Ectodermal cell (in vitro differentiated cells): ENCODE results near the gene ADGRL1.
A peak's percentile ranks its signal among the peaks of the same experiment; 100 is the strongest.
"Not testable (repeated sequence)": the region's sequence is repeated elsewhere in the genome, so short reads cannot be mapped to it uniquely, and the experiment has no call there.

Source experiments
- H3K27ac ChIP-seq: 2 replicates; pipeline ENCODE4 v1.7.0; 2013; ENCODE audit warnings: mild to moderate bottlenecking, low read depth, low read length; ENCODE audit not compliant: insufficient read depth, poor library complexity, severe bottlenecking
- H3K27me3 ChIP-seq: 2 replicates; pipeline ENCODE4 v1.7.0; 2013; ENCODE audit warnings: mild to moderate bottlenecking, low read length; ENCODE audit not compliant: insufficient read depth, control insufficient read depth, poor library complexity, severe bottlenecking
- H3K36me3 ChIP-seq: one replicate; pipeline ENCODE4 v1.7.0; 2013; ENCODE audit warnings: low read length; ENCODE audit not compliant: control insufficient read depth, insufficient read depth
- H3K4me1 ChIP-seq: one replicate; pipeline ENCODE4 v1.7.0; 2013; ENCODE audit warnings: low read length; ENCODE audit not compliant: control insufficient read depth, insufficient read depth
- H3K4me3 ChIP-seq: 2 replicates; pipeline ENCODE4 v1.7.0; 2013; ENCODE audit warnings: low read depth, low read length, control low read depth; ENCODE audit not compliant: insufficient read depth
- H3K9me3 ChIP-seq: 2 replicates; pipeline ENCODE4 v1.7.0; 2013; ENCODE audit warnings: mild to moderate bottlenecking, low read length, moderate library complexity; ENCODE audit not compliant: control insufficient read depth
- WGBS, 2 experiments: methylation state at CpG; one replicate each; pipeline ENCODE4 v1.1.7; 2013; ENCODE audit warnings: missing lambda C conversion rate in 2 of 2; 5-methylcytosine and 5-hydroxymethylcytosine counted together

ADGRL1 gene

GRCh38 chr19:14204219-14204618, 1.8 kb downstream of the ADGRL1 start:
- H3K4me3 ChIP-seq: peak overlapping the region; percentile 66
- H3K9me3 ChIP-seq, H3K4me1 ChIP-seq, H3K27me3 ChIP-seq, H3K27ac ChIP-seq, H3K36me3 ChIP-seq: not testable (repeated sequence)
- WGBS, 2 experiments: 22 to 28% methylated on average over 7 of the region's 7 CpGs

- H3K36me3 ChIP-seq, H3K9me3 ChIP-seq, H3K27ac ChIP-seq, H3K4me1 ChIP-seq, H3K27me3 ChIP-seq: not testable (repeated sequence)
- H3K4me3 ChIP-seq: peak overlapping the region; percentile 66
- 88% methylated on average over 18 to 20 of the region's 20 CpGs for WGBS, 2 experiments
Observed at GRCh38 chr19:14203788-14204187, 2.2 kb downstream of the ADGRL1 start.

GRCh38 chr19:14203177-14203576, 2.8 kb downstream of the ADGRL1 start:
- Histone ChIP-seq H3K27me3 (no peaks in the 10 kb centered on the region), H3K4me1 (peaks cover 8% of the 10 kb centered on the region), H3K9me3 (no peaks in the 10 kb centered on the region), H3K36me3 (no peaks in the 10 kb centered on the region), H3K27ac (no peak overlapping the region), H3K4me3 (no peak overlapping the region)
- WGBS, 2 experiments: 42 to 48% methylated on average over 13 of the region's 13 CpGs

GRCh38 chr19:14201481-14201880, 4.5 kb downstream of the ADGRL1 start:
- not testable (repeated sequence) for H3K4me1 ChIP-seq, H3K36me3 ChIP-seq, H3K4me3 ChIP-seq, H3K27ac ChIP-seq, H3K27me3 ChIP-seq, H3K9me3 ChIP-seq
- 93 to 95% methylated on average over 8 of the region's 8 CpGs for WGBS, 2 experiments

- WGBS, 2 experiments: 77 to 80% methylated on average over 24 of the region's 24 CpGs
- not testable (repeated sequence) for H3K9me3 ChIP-seq, H3K4me3 ChIP-seq, H3K4me1 ChIP-seq, H3K36me3 ChIP-seq, H3K27me3 ChIP-seq, H3K27ac ChIP-seq
Observed at GRCh38 chr19:14200147-14200841, 5.7 kb downstream of the ADGRL1 start.

GRCh38 chr19:14198384-14199376, 7.3 kb downstream of the ADGRL1 start:
- Histone ChIP-seq H3K27me3 (no peaks in the 10 kb centered on the region), H3K4me1 (peaks cover 6% of the 10 kb centered on the region), H3K4me3 (no peak overlapping the region), H3K36me3 (no peaks in the 10 kb centered on the region), H3K27ac (no peak overlapping the region), H3K9me3 (no peaks in the 10 kb centered on the region)
- 87 to 89% methylated on average over 18 of the region's 18 CpGs for WGBS, 2 experiments

GRCh38 chr19:14197882-14198281, 8.1 kb downstream of the ADGRL1 start:
- Histone ChIP-seq H3K4me1 (no peaks in the 10 kb centered on the region), H3K9me3 (no peaks in the 10 kb centered on the region), H3K36me3 (no peaks in the 10 kb centered on the region), H3K4me3 (no peak overlapping the region), H3K27me3 (no peaks in the 10 kb centered on the region), H3K27ac (no peak overlapping the region)
- WGBS, 2 experiments: 95 to 96% methylated on average over 5 of the region's 5 CpGs

- H3K4me3 ChIP-seq, H3K27ac ChIP-seq, H3K27me3 ChIP-seq, H3K4me1 ChIP-seq, H3K36me3 ChIP-seq, H3K9me3 ChIP-seq: not testable (repeated sequence)
- WGBS, 2 experiments: 97% methylated on average over 6 of the region's 7 CpGs
Observed at GRCh38 chr19:14197288-14197687, 8.7 kb downstream of the ADGRL1 start.

- not testable (repeated sequence) for H3K4me3 ChIP-seq, H3K36me3 ChIP-seq, H3K9me3 ChIP-seq, H3K27ac ChIP-seq, H3K4me1 ChIP-seq, H3K27me3 ChIP-seq
- WGBS, 2 experiments: 63 to 64% methylated on average over 12 of the region's 12 CpGs
Observed at GRCh38 chr19:14196105-14196504, 9.9 kb downstream of the ADGRL1 start.

- not testable (repeated sequence) for H3K9me3 ChIP-seq, H3K4me3 ChIP-seq, H3K36me3 ChIP-seq, H3K4me1 ChIP-seq, H3K27me3 ChIP-seq, H3K27ac ChIP-seq
- WGBS, 2 experiments: 91 to 92% methylated on average over 12 of the region's 12 CpGs
Observed at GRCh38 chr19:14195216-14195615, 10.8 kb downstream of the ADGRL1 start.
